SK-N-SH (cell line): Measurements from ENCODE around the gene MED27. TPM values are rescaled to one million over a fixed set of nuclear protein-coding genes. Genes with fewer than 3 reads are reported as not detected.

Source experiments
- CTCF ChIA-PET: fragments of 300-600, 350-600 bp; formaldehyde crosslinking; extraction: SDS; loops from one replicate; lab custom pipeline; 2021; lab: Yijun Ruan, JAX
- POLR2A ChIA-PET: fragments of 350-600 bp; sonication (Branson Sonifier 250); formaldehyde crosslinking; extraction: SDS; loops from one replicate; lab custom pipeline; 2020; ENCODE audit warnings: antibody characterized with exemption, inconsistent platforms; lab: Yijun Ruan, JAX
- DNase-seq: peaks from one replicate; pipeline ENCODE4 v3.0.0; 2012
- H2AFZ ChIP-seq: fragments of 200-600 bp; sonication (generic); 2 replicates; pipeline ENCODE4 v1.8.1; 2016; ENCODE audit warnings: antibody characterized with exemption, mild to moderate bottlenecking, low read depth
- H3F3A ChIP-seq: fragments of 200-600 bp; sonication (generic); replicated peaks from 2 replicates; pipeline ENCODE3; 2016; ENCODE audit warnings: antibody characterized with exemption, mild to moderate bottlenecking; ENCODE audit not compliant: insufficient read depth
- H3K27ac ChIP-seq, 2 experiments: fragments of 200-500 bp in 1 of 2; fragments of 200-600 bp in 1 of 2; sonication (Bioruptor generic) in 1 of 2; sonication (generic), shearing (Covaris generic) in 1 of 2; 2 replicates each; pipeline versions ENCODE4 v1.5.1 to v1.6.1; 2014 to 2016; ENCODE audit warnings: low read depth in 2 of 2, inconsistent platforms in 1 of 2, low read length in 1 of 2, mild to moderate bottlenecking in 1 of 2, mixed read lengths in 1 of 2
- H3K27me3 ChIP-seq: fragments of 200-600 bp; sonication (generic), shearing (Covaris generic); 2 replicates; pipeline ENCODE4 v1.6.1; 2016; ENCODE audit warnings: mixed run types; ENCODE audit not compliant: insufficient read depth
- H3K36me3 ChIP-seq, 2 experiments: fragments of 200-500 bp in 1 of 2; fragments of 200-600 bp in 1 of 2; sonication (Bioruptor generic) in 1 of 2; sonication (generic) in 1 of 2; replicated peaks in 1 of 2; 2 replicates each; pipeline versions ENCODE3 to v1.5.1; 2014 to 2016; ENCODE audit warnings: low read length in 1 of 2, mild to moderate bottlenecking in 1 of 2; ENCODE audit not compliant: insufficient read depth in 2 of 2, control insufficient read depth in 1 of 2
- H3K4me1 ChIP-seq, 2 experiments: fragments of 200-500 bp in 1 of 2; fragments of 200-600 bp in 1 of 2; sonication (Bioruptor generic) in 1 of 2; sonication (generic), shearing (Covaris generic) in 1 of 2; 2 replicates each; pipeline versions ENCODE4 v1.5.1 to v1.6.1; 2014 to 2016; ENCODE audit warnings: low read depth in 1 of 2, low read length in 1 of 2, mixed run types in 1 of 2; ENCODE audit not compliant: insufficient read depth in 2 of 2, control insufficient read depth in 1 of 2
- H3K4me2 ChIP-seq: fragments of 200-600 bp; sonication (generic), shearing (Covaris generic); 2 replicates; pipeline ENCODE4 v1.6.1; 2017; ENCODE audit warnings: mixed run types
- H3K4me3 ChIP-seq, 2 experiments: fragments of 200-500 bp in 1 of 2; fragments of 200-600 bp in 1 of 2; sonication (Bioruptor generic) in 1 of 2; sonication (generic), shearing (Covaris generic) in 1 of 2; 2 replicates each; pipeline versions ENCODE4 v1.5.1 to v1.8.1; 2014 to 2016; ENCODE audit warnings: low read depth in 2 of 2, inconsistent platforms in 1 of 2, low read length in 1 of 2, mild to moderate bottlenecking in 1 of 2, mixed read lengths in 1 of 2, moderate library complexity in 1 of 2
- H3K79me2 ChIP-seq: fragments of 200-600 bp; sonication (generic); 2 replicates; pipeline ENCODE4 v1.8.1; 2017; ENCODE audit warnings: mild to moderate bottlenecking; ENCODE audit not compliant: insufficient read depth
- H3K9ac ChIP-seq: fragments of 200-600 bp; sonication (generic); 2 replicates; pipeline ENCODE4 v1.6.1; 2017; ENCODE audit warnings: mixed run types
- H3K9me2 ChIP-seq: fragments of 200-600 bp; sonication (generic); 2 replicates; pipeline ENCODE4 v1.6.1; 2017; ENCODE audit warnings: mixed run types
- H3K9me3 ChIP-seq: fragments of 200-600 bp; sonication (generic); 2 replicates; pipeline ENCODE4 v1.6.1; 2017; ENCODE audit warnings: mixed run types, mild to moderate bottlenecking, moderate library complexity
- H4K20me1 ChIP-seq: fragments of 200-600 bp; sonication (generic); 2 replicates; pipeline ENCODE4 v1.6.1; 2017; ENCODE audit warnings: mild to moderate bottlenecking, mixed run types; ENCODE audit not compliant: insufficient read depth
- CHD2 ChIP-seq: fragments of 150-350 bp; IDR thresholded peaks from 2 replicates; pipeline ENCODE4 v1.6.1; 2018; ENCODE audit warnings: low read length; ENCODE audit not compliant: partially characterized antibody
- EP300 ChIP-seq, 2 experiments: IDR thresholded peaks; 2 replicates each; pipeline versions ENCODE4 v1.4.0 to v1.6.1; 2012; ENCODE audit warnings: borderline replicate concordance in 1 of 2, low read depth in 1 of 2, low read length in 1 of 2
- FOXM1 ChIP-seq: IDR thresholded peaks from 2 replicates; pipeline ENCODE4 v1.4.0; 2012; ENCODE audit warnings: low read depth, mild to moderate bottlenecking
- GABPA ChIP-seq: IDR thresholded peaks from 2 replicates; pipeline ENCODE4 v1.4.0; 2012; ENCODE audit warnings: low read depth, mild to moderate bottlenecking
- MXI1 ChIP-seq: IDR thresholded peaks from 2 replicates; pipeline ENCODE4 v1.6.1; 2012; ENCODE audit warnings: mild to moderate bottlenecking, low read depth, low read length, improper control_type of control experiment
- NFIC ChIP-seq: IDR thresholded peaks from 2 replicates; pipeline ENCODE4 v1.4.0; 2012; ENCODE audit warnings: borderline replicate concordance
- PBX3 ChIP-seq: IDR thresholded peaks from 2 replicates; pipeline ENCODE4; 2012
- RAD21 ChIP-seq: IDR thresholded peaks from 2 replicates; pipeline ENCODE4 v1.6.1; 2012; ENCODE audit warnings: mild to moderate bottlenecking, low read length
- RCOR1 ChIP-seq: fragments of 150-350 bp; IDR thresholded peaks from 2 replicates; pipeline ENCODE4 v1.6.1; 2017; ENCODE audit warnings: antibody characterized with exemption, low read length
- REST ChIP-seq: IDR thresholded peaks from 2 replicates; pipeline ENCODE4 v1.6.1; 2012; ENCODE audit warnings: mild to moderate bottlenecking, low read depth, low read length, moderate library complexity
- RFX5 ChIP-seq: IDR thresholded peaks from 2 replicates; pipeline ENCODE4 v1.6.1; 2012; ENCODE audit warnings: mild to moderate bottlenecking, improper control_type of control experiment, low read length
- TAF1 ChIP-seq: IDR thresholded peaks from 2 replicates; pipeline ENCODE4 v1.6.1; 2012; ENCODE audit warnings: low read depth, mild to moderate bottlenecking, low read length, moderate library complexity, borderline replicate concordance
- TEAD4 ChIP-seq: IDR thresholded peaks from 2 replicates; pipeline ENCODE4 v1.4.0; 2012; ENCODE audit warnings: mild to moderate bottlenecking, borderline replicate concordance; ENCODE audit not compliant: insufficient read depth
- YY1 ChIP-seq: IDR thresholded peaks from 2 replicates; pipeline ENCODE4 v1.4.0; 2012; ENCODE audit warnings: low read depth, mild to moderate bottlenecking
- WGBS: methylation state at CpG from one replicate; pipeline ENCODE4 v1.1.6; 2017; ENCODE audit warnings: low lambda C conversion rate; 5-methylcytosine and 5-hydroxymethylcytosine counted together
- polyA plus RNA-seq, 3 experiments: library from polyadenylated mRNA; depleted of rRNA; stranded (reverse); fragments of >200 nt; gene quantifications; 2 replicates each; pipeline ENCODE4 v1.2.3, GENCODE V29; 2012
- TF ChIP-seq, protein P1 (sequence below): fragments of 150-350 bp; IDR thresholded peaks from 2 replicates; pipeline ENCODE4 v1.6.1; 2017; ENCODE audit warnings: antibody characterized with exemption, low read length, low read depth, borderline replicate concordance
- TF ChIP-seq, protein P2 (sequence below): fragments of 200-600 bp; sonication (generic); IDR thresholded peaks from 2 replicates; pipeline ENCODE4 v1.6.1; 2017; ENCODE audit warnings: antibody characterized with exemption, mild to moderate bottlenecking, moderate library complexity
- TF ChIP-seq, protein P3 (sequence below): IDR thresholded peaks from 2 replicates; pipeline ENCODE4 v1.4.0; 2012; ENCODE audit warnings: low read depth, borderline replicate concordance

The MED27 gene
- polyA plus RNA-seq, 1 of the 3 experiments (the other 2 are of a cell fraction) = 35.0 TPM

DNA sequence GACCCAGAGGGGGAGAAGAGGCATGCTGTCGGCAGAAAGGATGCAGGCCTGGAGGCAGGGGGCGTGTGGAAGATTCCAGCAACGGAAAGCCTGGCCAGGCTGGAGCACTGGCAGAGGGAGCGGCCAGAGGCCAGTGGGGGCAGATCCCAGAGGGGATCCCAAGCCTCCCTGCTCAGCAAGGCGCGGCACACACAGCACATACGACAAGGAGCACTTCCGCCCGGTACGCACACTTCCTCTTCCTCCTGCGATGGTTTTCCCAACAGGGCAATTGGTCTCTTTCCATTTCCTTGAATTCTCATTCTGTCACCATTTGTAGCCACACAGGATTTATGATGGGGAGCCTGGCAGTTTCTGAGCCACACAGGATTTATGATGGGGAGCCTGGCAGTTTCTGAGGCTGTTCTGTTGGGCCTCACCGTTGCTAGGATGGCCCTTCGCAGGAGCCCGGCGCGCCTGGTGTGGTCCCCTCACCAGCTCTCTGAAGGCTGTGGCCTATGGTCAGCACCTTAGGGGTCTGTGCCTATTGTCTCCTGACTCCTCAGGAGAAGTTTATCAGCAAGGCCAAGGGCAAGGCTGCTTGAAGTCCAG, 216.3 kb downstream of the MED27 start:
- Histone ChIP-seq H4K20me1 (no peaks in the 10 kb centered on the region), H3K4me1 (peaks cover 0 to 13% of the 10 kb centered on the region in 2 experiments; a peak in 1 of 4 replicates), H3F3A (no peaks in the 10 kb centered on the region), H3K9ac (no peak overlapping the region), H3K79me2 (no peaks in the 10 kb centered on the region)
- POLR2A ChIA-PET = no interaction called here
- TF ChIP-seq TAF1 (no peak), RCOR1 (no peak), RAD21 (no peak), NFIC (no peak), PBX3 (no peak), FOXM1 (no peak), TEAD4 (no peak), RFX5 (no peak), YY1 (no peak), GABPA (no peak), EP300 (IDR thresholded peaks at IDR 0.05; ENCODE audit: borderline replicate concordance in 1 of 2, low read depth in 1 of 2, low read length in 1 of 2) (no peak), MXI1 (no peak), CHD2 (no peak), REST (no peak)
- TF ChIP-seq, protein P1, sequence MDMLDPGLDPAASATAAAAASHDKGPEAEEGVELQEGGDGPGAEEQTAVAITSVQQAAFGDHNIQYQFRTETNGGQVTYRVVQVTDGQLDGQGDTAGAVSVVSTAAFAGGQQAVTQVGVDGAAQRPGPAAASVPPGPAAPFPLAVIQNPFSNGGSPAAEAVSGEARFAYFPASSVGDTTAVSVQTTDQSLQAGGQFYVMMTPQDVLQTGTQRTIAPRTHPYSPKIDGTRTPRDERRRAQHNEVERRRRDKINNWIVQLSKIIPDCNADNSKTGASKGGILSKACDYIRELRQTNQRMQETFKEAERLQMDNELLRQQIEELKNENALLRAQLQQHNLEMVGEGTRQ = no peak
- TF ChIP-seq, protein P2, sequence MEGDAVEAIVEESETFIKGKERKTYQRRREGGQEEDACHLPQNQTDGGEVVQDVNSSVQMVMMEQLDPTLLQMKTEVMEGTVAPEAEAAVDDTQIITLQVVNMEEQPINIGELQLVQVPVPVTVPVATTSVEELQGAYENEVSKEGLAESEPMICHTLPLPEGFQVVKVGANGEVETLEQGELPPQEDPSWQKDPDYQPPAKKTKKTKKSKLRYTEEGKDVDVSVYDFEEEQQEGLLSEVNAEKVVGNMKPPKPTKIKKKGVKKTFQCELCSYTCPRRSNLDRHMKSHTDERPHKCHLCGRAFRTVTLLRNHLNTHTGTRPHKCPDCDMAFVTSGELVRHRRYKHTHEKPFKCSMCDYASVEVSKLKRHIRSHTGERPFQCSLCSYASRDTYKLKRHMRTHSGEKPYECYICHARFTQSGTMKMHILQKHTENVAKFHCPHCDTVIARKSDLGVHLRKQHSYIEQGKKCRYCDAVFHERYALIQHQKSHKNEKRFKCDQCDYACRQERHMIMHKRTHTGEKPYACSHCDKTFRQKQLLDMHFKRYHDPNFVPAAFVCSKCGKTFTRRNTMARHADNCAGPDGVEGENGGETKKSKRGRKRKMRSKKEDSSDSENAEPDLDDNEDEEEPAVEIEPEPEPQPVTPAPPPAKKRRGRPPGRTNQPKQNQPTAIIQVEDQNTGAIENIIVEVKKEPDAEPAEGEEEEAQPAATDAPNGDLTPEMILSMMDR = no peak
- TF ChIP-seq, protein P3, sequence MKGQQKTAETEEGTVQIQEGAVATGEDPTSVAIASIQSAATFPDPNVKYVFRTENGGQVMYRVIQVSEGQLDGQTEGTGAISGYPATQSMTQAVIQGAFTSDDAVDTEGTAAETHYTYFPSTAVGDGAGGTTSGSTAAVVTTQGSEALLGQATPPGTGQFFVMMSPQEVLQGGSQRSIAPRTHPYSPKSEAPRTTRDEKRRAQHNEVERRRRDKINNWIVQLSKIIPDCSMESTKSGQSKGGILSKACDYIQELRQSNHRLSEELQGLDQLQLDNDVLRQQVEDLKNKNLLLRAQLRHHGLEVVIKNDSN = no peak
- TF ChIP-seq, all 33 proteins: peak for 0
- 79% methylated on average over 15 of the region's 16 CpGs for WGBS
- no peaks in the 10 kb centered on the region for H3K9me3 ChIP-seq
- no peak overlapping the region for H3K4me2 ChIP-seq
- CTCF ChIA-PET = interaction anchor here (1.2 to 1.8 kb wide), 3 partner anchors 13 to 131 kb away, joined by 3 to 4 read pairs (median 3); no protein-coding TSS in a partner anchor
- H3K36me3 ChIP-seq = peaks cover 0 to 14% of the 10 kb centered on the region in 2 experiments
- no peak overlapping the region for H3K27ac ChIP-seq
- no peak overlapping the region for H3K4me3 ChIP-seq
- DNase-seq = no peak
- no peaks in the 10 kb centered on the region for H3K27me3 ChIP-seq
- H2AFZ ChIP-seq = no peak overlapping the region
- H3K9me2 ChIP-seq = no peaks in the 10 kb centered on the region
